ENCODE measurements around the gene MCTP1.

- TF ChIP-seq CTCF (IDR thresholded peaks at IDR 0.05) (no peak), POLR2A (IDR thresholded peaks at IDR 0.05) (no peak), POLR2AphosphoS5 (IDR thresholded peaks at IDR 0.05) (no peak)
Observed at GRCh38 chr5:95113489-95113888, 171.4 kb downstream of the MCTP1 start.

Data from breast epithelium (tissue), 3 donors.